AG04450 (cell line): ENCODE measurements around the gene MRPL47. TPM values are rescaled to one million over a fixed set of nuclear protein-coding genes. Genes with fewer than 3 reads are reported as not detected.
"Not testable (repeated sequence)": the region's sequence is repeated elsewhere in the genome, so short reads cannot be mapped to it uniquely, and the experiment has no call there.

Experiments
- CTCF ChIA-PET: fragments of 300-600, 350-600 bp; formaldehyde crosslinking; extraction: SDS; loops from one replicate; lab custom pipeline; 2022; ENCODE audit warnings: antibody characterized with exemption, inconsistent platforms; lab: Charles Lee
- POLR2A ChIA-PET: fragments of 350-600 bp; formaldehyde crosslinking; extraction: SDS; loops from one replicate; lab custom pipeline; 2021; ENCODE audit warnings: antibody characterized with exemption, inconsistent platforms; lab: Yijun Ruan, JAX
- DNase-seq: peaks from one replicate; pipeline ENCODE4 v3.0.0-alpha.2; 2011; ENCODE audit warnings: low read depth, low spot score
- H3K27ac ChIP-seq: one replicate; pipeline ENCODE4 v1.5.1; 2012; ENCODE audit warnings: low read depth, low read length, control low read depth
- H3K27me3 ChIP-seq: one replicate; pipeline ENCODE4 v1.6.0; 2012; ENCODE audit warnings: low read length; ENCODE audit not compliant: control insufficient read depth, insufficient read depth
- H3K4me3 ChIP-seq: 2 replicates; pipeline ENCODE4 v1.5.1; 2011; ENCODE audit warnings: mild to moderate bottlenecking, low read depth, low read length, control low read depth
- H3K9me3 ChIP-seq: 2 replicates; pipeline ENCODE4 v1.5.1; 2012; ENCODE audit warnings: low read length; ENCODE audit not compliant: control insufficient read depth, insufficient read depth
- polyA plus RNA-seq: library from polyadenylated mRNA; depleted of rRNA; stranded (reverse); fragments of >200 nt; gene quantifications from 2 replicates; pipeline ENCODE4 v1.2.3, GENCODE V29; 2011
- TF ChIP-seq, protein P1 (sequence below): IDR thresholded peaks from 2 replicates; pipeline ENCODE4 v1.5.1; 2011; ENCODE audit warnings: low read depth, low read length, control low read depth, inconsistent platforms

The MRPL47 gene
- polyA plus RNA-seq, 1 experiment, result 87.9 TPM

- TF ChIP-seq, protein P1, sequence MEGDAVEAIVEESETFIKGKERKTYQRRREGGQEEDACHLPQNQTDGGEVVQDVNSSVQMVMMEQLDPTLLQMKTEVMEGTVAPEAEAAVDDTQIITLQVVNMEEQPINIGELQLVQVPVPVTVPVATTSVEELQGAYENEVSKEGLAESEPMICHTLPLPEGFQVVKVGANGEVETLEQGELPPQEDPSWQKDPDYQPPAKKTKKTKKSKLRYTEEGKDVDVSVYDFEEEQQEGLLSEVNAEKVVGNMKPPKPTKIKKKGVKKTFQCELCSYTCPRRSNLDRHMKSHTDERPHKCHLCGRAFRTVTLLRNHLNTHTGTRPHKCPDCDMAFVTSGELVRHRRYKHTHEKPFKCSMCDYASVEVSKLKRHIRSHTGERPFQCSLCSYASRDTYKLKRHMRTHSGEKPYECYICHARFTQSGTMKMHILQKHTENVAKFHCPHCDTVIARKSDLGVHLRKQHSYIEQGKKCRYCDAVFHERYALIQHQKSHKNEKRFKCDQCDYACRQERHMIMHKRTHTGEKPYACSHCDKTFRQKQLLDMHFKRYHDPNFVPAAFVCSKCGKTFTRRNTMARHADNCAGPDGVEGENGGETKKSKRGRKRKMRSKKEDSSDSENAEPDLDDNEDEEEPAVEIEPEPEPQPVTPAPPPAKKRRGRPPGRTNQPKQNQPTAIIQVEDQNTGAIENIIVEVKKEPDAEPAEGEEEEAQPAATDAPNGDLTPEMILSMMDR, result no peak
- Histone ChIP-seq H3K27ac (no peak overlapping the region), H3K4me3 (no peak overlapping the region), H3K9me3 (no peaks in the 10 kb centered on the region), H3K27me3 (no peaks in the 10 kb centered on the region)
- CTCF ChIA-PET, result no interaction called here
- DNase-seq, result no peak
- POLR2A ChIA-PET, result no interaction called here
These were observed 41.7 kb upstream of the MRPL47 start for GRCh38 chr3:179646177-179646576.

GRCh38 chr3:179643837-179644236 is 39.4 kb upstream of the MRPL47 start:
- H3K9me3 ChIP-seq, H3K27me3 ChIP-seq, POLR2A ChIA-PET, DNase-seq, H3K27ac ChIP-seq, H3K4me3 ChIP-seq: not testable (repeated sequence)
- CTCF ChIA-PET, result interaction anchor here (0.5 kb wide), 1 partner anchor 1269 kb away, joined by 3 read pairs; the partner anchor contains the start of gene FXR1

DNA sequence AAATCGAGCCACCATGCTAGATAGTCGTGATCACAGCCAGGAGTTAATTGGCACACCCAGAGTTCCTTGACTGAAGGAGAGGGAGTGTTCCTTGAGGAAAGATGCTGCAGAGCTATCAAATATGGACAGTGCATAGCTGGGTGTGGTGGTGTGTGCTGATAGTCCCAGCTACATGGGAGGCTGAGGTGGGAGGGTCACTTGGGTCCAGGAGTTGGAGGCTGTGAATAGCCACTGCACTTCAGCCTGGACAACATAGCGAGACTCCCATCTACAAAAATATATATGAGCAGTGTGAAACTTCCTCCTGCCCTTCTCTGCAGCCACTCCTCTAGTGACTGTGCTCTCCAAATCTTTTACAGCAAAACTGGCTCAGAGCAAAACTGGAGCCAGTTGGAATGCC is 38.4 kb upstream of the MRPL47 start:
- H3K27ac ChIP-seq, result no peak overlapping the region
- ChIA-PET POLR2A (no interaction called here), CTCF (no interaction called here)
- no peak for DNase-seq
- TF ChIP-seq, protein P1, result no peak
- H3K4me3 ChIP-seq, result no peak overlapping the region
- no peaks in the 10 kb centered on the region for H3K9me3 ChIP-seq
- no peaks in the 10 kb centered on the region for H3K27me3 ChIP-seq

GRCh38 chr3:179640469-179640868 is 36.0 kb upstream of the MRPL47 start:
- TF ChIP-seq, protein P1, result no peak
- no peaks in the 10 kb centered on the region for H3K27me3 ChIP-seq
- no peak overlapping the region for H3K4me3 ChIP-seq
- no peaks in the 10 kb centered on the region for H3K9me3 ChIP-seq
- POLR2A ChIA-PET, result no interaction called here
- no peak for DNase-seq
- no peak overlapping the region for H3K27ac ChIP-seq
- CTCF ChIA-PET, result interaction anchor here (0.6 kb wide), 1 partner anchor 9 kb away, joined by 3 read pairs; no protein-coding TSS in a partner anchor

- Histone ChIP-seq H3K27me3 (no peaks in the 10 kb centered on the region), H3K9me3 (no peaks in the 10 kb centered on the region), H3K4me3 (no peak overlapping the region), H3K27ac (no peak overlapping the region)
- ChIA-PET POLR2A (interaction anchor here (0.7 kb wide), 1 partner anchor 489 kb away, joined by 5 read pairs; no protein-coding TSS in a partner anchor), CTCF (no interaction called here)
- TF ChIP-seq, protein P1, result no peak
- DNase-seq, result no peak
These were observed 26.5 kb upstream of the MRPL47 start for GRCh38 chr3:179630753-179631451.
